MM.1S (cell line): Measurements from ENCODE around the gene TMEM123.

ENCODE experiments used
- DNase-seq: peaks from one replicate; pipeline ENCODE4 v3.0.0-alpha.2; 2015
- H2AFZ ChIP-seq: fragments of 300-600 bp; sonication (generic); 2 replicates; pipeline ENCODE4 v1.6.0; 2016; ENCODE audit warnings: antibody characterized with exemption, low read length
- H3F3A ChIP-seq: fragments of 300-600 bp; sonication (generic); 2 replicates; pipeline ENCODE4 v1.6.1; 2016; ENCODE audit warnings: mild to moderate bottlenecking, antibody characterized with exemption, low read length, moderate library complexity, mixed read lengths; ENCODE audit not compliant: insufficient read depth
- H3K27ac ChIP-seq: fragments of 300-600 bp; sonication (generic); 2 replicates; pipeline ENCODE4 v1.5.1; 2016; ENCODE audit warnings: mild to moderate bottlenecking, low read length
- H3K27me3 ChIP-seq: fragments of 300-600 bp; sonication (generic); replicated peaks from 2 replicates; pipeline ENCODE4 v1.6.0; 2016; ENCODE audit warnings: low read length; ENCODE audit not compliant: insufficient read depth
- H3K36me3 ChIP-seq: fragments of 300-600 bp; sonication (generic); replicated peaks from 2 replicates; pipeline ENCODE4 v1.6.1; 2016; ENCODE audit warnings: mild to moderate bottlenecking, low read length, mixed read lengths; ENCODE audit not compliant: insufficient read depth
- H3K4me1 ChIP-seq: fragments of 300-600 bp; sonication (generic); 2 replicates; pipeline ENCODE4 v1.6.1; 2016; ENCODE audit warnings: low read length, mixed read lengths
- H3K4me2 ChIP-seq: fragments of 300-600 bp; sonication (generic); 2 replicates; pipeline ENCODE4 v1.6.0; 2016; ENCODE audit warnings: low read depth, low read length
- H3K4me3 ChIP-seq: fragments of 300-600 bp; sonication (generic); 2 replicates; pipeline ENCODE4 v1.5.1; 2016; ENCODE audit warnings: low read length, mixed read lengths
- H3K79me2 ChIP-seq: fragments of 300-600 bp; sonication (generic); 2 replicates; pipeline ENCODE4 v1.6.1; 2016; ENCODE audit warnings: mixed run types, low read length, mixed read lengths
- H3K9ac ChIP-seq: fragments of 300-600 bp; sonication (generic); 2 replicates; pipeline ENCODE4 v1.6.1; 2016; ENCODE audit warnings: low read length, mixed read lengths
- H3K9me2 ChIP-seq: fragments of 300-600 bp; sonication (generic); replicated peaks from 2 replicates; pipeline ENCODE4 v1.6.1; 2016; ENCODE audit warnings: mild to moderate bottlenecking, low read length, mixed read lengths; ENCODE audit not compliant: insufficient read depth
- H3K9me3 ChIP-seq: fragments of 300-600 bp; sonication (generic); replicated peaks from 2 replicates; pipeline ENCODE4 v1.6.1; 2016; ENCODE audit warnings: mild to moderate bottlenecking, low read length, mixed read lengths; ENCODE audit not compliant: insufficient read depth
- H4K20me1 ChIP-seq: fragments of 300-600 bp; sonication (generic); 2 replicates; pipeline ENCODE4 v1.6.1; 2016; ENCODE audit warnings: mild to moderate bottlenecking, low read length, moderate library complexity, mixed read lengths; ENCODE audit not compliant: insufficient read depth
- CTCF ChIP-seq: fragments of 300-600 bp; sonication (generic); IDR thresholded peaks from 2 replicates; pipeline ENCODE4 v1.5.1; 2016; ENCODE audit warnings: antibody characterized with exemption, low read length, mixed read lengths
- EZH2 ChIP-seq: fragments of 300-600 bp; sonication (generic); optimal IDR thresholded peaks from 2 replicates; pipeline ENCODE3; 2017; ENCODE audit warnings: low read depth, mild to moderate bottlenecking, antibody characterized with exemption, low read length, mixed read lengths
- EZH2phosphoT487 ChIP-seq: fragments of 300-600 bp; sonication (generic); IDR thresholded peaks from 2 replicates; pipeline ENCODE4 v1.6.1; 2018; ENCODE audit warnings: antibody characterized with exemption, low read length

The TMEM123 gene

GRCh38 chr11:102430158-102430836 lies 22.3 kb downstream of the TMEM123 start:
- Histone ChIP-seq H4K20me1 (no peaks in the 10 kb centered on the region), H2AFZ (no peak overlapping the region), H3K4me1 (peaks cover 18% of the 10 kb centered on the region; the same call in 1 of the 2 replicates), H3K79me2 (peaks cover 77% of the 10 kb centered on the region), H3K9me3 (no peaks in the 10 kb centered on the region), H3F3A (peaks cover 5% of the 10 kb centered on the region; the same call in 1 of the 2 replicates), H3K36me3 (no peaks in the 10 kb centered on the region; the same call in 1 of the 2 replicates), H3K4me2 (no peak overlapping the region), H3K9me2 (no peaks in the 10 kb centered on the region), H3K9ac (no peak overlapping the region), H3K4me3 (no peak overlapping the region), H3K27me3 (no peaks in the 10 kb centered on the region), H3K27ac (peak overlapping the region; percentile 32; the same call in 1 of the 2 replicates)
- DNase-seq = peak; percentile 34
- TF ChIP-seq CTCF (no peak), EZH2phosphoT487 (no peak), EZH2 (no peak)

DNA sequence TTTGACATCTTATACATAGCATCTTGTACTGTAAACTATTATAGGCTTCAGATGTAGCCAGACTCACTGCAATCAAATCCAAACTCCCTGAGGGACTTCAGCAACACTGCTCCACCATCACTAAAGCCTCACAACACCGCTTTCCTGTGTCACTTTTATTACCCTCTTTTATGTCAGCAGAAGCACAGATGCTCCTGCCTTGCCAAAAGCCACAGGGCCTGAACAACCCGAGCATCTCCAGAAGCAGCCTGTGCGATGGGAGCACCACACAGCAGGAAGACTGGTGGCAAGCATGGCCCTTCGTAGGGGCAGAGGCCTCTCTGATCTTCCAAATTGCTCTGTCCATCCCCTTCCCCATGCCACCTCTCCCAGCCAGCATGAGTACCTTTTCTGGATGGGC lies 22.9 kb downstream of the TMEM123 start:
- no peak for TF ChIP-seq CTCF
- TF ChIP-seq EZH2phosphoT487 = no peak
- no peak for TF ChIP-seq EZH2
- Histone ChIP-seq H3K36me3 (no peaks in the 10 kb centered on the region; the same call in 1 of the 2 replicates), H3K9me3 (no peaks in the 10 kb centered on the region), H3K4me3 (no peak overlapping the region), H3K79me2 (peaks cover 77% of the 10 kb centered on the region), H3K9me2 (no peaks in the 10 kb centered on the region), H4K20me1 (no peaks in the 10 kb centered on the region), H3F3A (peaks cover 5% of the 10 kb centered on the region; the same call in 1 of the 2 replicates), H3K4me1 (peaks cover 18% of the 10 kb centered on the region; the same call in 1 of the 2 replicates), H3K9ac (no peak overlapping the region), H3K4me2 (no peak overlapping the region), H3K27me3 (no peaks in the 10 kb centered on the region), H2AFZ (no peak overlapping the region), H3K27ac (no peak overlapping the region; the same call in 1 of the 2 replicates)
- no peak for DNase-seq

- Histone ChIP-seq H4K20me1 (no peaks in the 10 kb centered on the region), H3K4me3 (no peak overlapping the region), H3K27ac (no peak overlapping the region), H3K79me2 (peaks cover 78% of the 10 kb centered on the region), H3K4me2 (no peak overlapping the region), H3K4me1 (peaks cover 18% of the 10 kb centered on the region; the same call in 1 of the 2 replicates), H3F3A (peaks cover 5% of the 10 kb centered on the region; the same call in 1 of the 2 replicates), H3K9ac (no peak overlapping the region), H3K27me3 (no peaks in the 10 kb centered on the region), H3K9me2 (no peaks in the 10 kb centered on the region), H3K36me3 (no peaks in the 10 kb centered on the region; the same call in 1 of the 2 replicates), H2AFZ (no peak overlapping the region), H3K9me3 (no peaks in the 10 kb centered on the region)
- TF ChIP-seq CTCF = no peak
- DNase-seq = no peak
Measured at GRCh38 chr11:102429226-102429625, 23.3 kb downstream of the TMEM123 start.
